HEK293 (cell line): ENCODE measurements around the gene ASB8.

Experiments used
- AEBP2 ChIP-seq: fragments of 450-650 bp; formaldehyde crosslinking; IDR thresholded peaks from 2 replicates; pipeline ENCODE4 v1.5.1; 2016; ENCODE audit warnings: missing biosample characterization, missing genetic modification characterization, borderline replicate concordance
- BCL11A ChIP-seq: fragments of 450-650 bp; formaldehyde crosslinking; IDR thresholded peaks from 2 replicates; pipeline ENCODE4 v1.5.1; 2016; ENCODE audit warnings: low read depth, missing biosample characterization, missing genetic modification characterization
- BCL11B ChIP-seq: fragments of 450-650 bp; formaldehyde crosslinking; IDR thresholded peaks from 2 replicates; pipeline ENCODE4 v1.5.1; 2016; ENCODE audit warnings: low read depth, missing biosample characterization, missing genetic modification characterization
- GLIS1 ChIP-seq: fragments of 450-650 bp; formaldehyde crosslinking; IDR thresholded peaks from 2 replicates; pipeline ENCODE4 v1.5.1; 2016; ENCODE audit warnings: missing biosample characterization, missing genetic modification characterization
- GLIS2 ChIP-seq: fragments of 450-650 bp; formaldehyde crosslinking; IDR thresholded peaks from 2 replicates; pipeline ENCODE4 v1.5.1; 2016; ENCODE audit warnings: missing biosample characterization, missing genetic modification characterization
- HIC1 ChIP-seq: fragments of 450-650 bp; formaldehyde crosslinking; IDR thresholded peaks from 2 replicates; pipeline ENCODE4 v1.5.1; 2016; ENCODE audit warnings: missing biosample characterization, missing genetic modification characterization
- KLF10 ChIP-seq: fragments of 450-650 bp; IDR thresholded peaks from 2 replicates; pipeline ENCODE4 v1.5.1; 2018; ENCODE audit warnings: missing biosample characterization, mild to moderate bottlenecking, missing genetic modification characterization
- PBX3 ChIP-seq: sonication (generic); formaldehyde crosslinking; IDR thresholded peaks from 2 replicates; pipeline ENCODE4 v1.8.1; 2022; ENCODE audit warnings: mild to moderate bottlenecking, moderate library complexity, missing genetic modification reagents
- PRDM4 ChIP-seq: fragments of 450-650 bp; formaldehyde crosslinking; IDR thresholded peaks from 2 replicates; pipeline ENCODE4 v1.5.1; 2017; ENCODE audit warnings: missing biosample characterization, missing genetic modification characterization
- RBAK ChIP-seq: fragments of 450-650 bp; formaldehyde crosslinking; IDR thresholded peaks from 2 replicates; pipeline ENCODE4 v1.5.1; 2016; ENCODE audit warnings: missing biosample characterization, missing genetic modification characterization
- REPIN1 ChIP-seq: fragments of 450-650 bp; formaldehyde crosslinking; IDR thresholded peaks from 2 replicates; pipeline ENCODE4 v1.5.1; 2017; ENCODE audit warnings: missing biosample characterization, missing genetic modification characterization, low read depth
- REST ChIP-seq: fragments of 450-650 bp; formaldehyde crosslinking; IDR thresholded peaks from 2 replicates; pipeline ENCODE4 v1.5.1; 2016; ENCODE audit warnings: missing biosample characterization, missing genetic modification characterization
- SALL2 ChIP-seq: fragments of 450-650 bp; formaldehyde crosslinking; IDR thresholded peaks from 2 replicates; pipeline ENCODE4 v1.5.0; 2017; ENCODE audit warnings: missing biosample characterization, mild to moderate bottlenecking, missing genetic modification characterization, borderline replicate concordance
- ZFP69B ChIP-seq: fragments of 450-650 bp; formaldehyde crosslinking; IDR thresholded peaks from 2 replicates; pipeline ENCODE4 v1.5.1; 2016; ENCODE audit warnings: missing biosample characterization, missing genetic modification characterization
- ZNF140 ChIP-seq: fragments of 450-650 bp; formaldehyde crosslinking; IDR thresholded peaks from 2 replicates; pipeline ENCODE4 v1.5.1; 2016; ENCODE audit warnings: missing biosample characterization, missing genetic modification characterization
- ZNF169 ChIP-seq: fragments of 450-650 bp; formaldehyde crosslinking; IDR thresholded peaks from 2 replicates; pipeline ENCODE4 v1.5.1; 2016; ENCODE audit warnings: missing biosample characterization, missing genetic modification characterization
- ZNF184 ChIP-seq: fragments of 450-650 bp; IDR thresholded peaks from 2 replicates; pipeline ENCODE4 v1.5.1; 2018; ENCODE audit warnings: missing biosample characterization, mild to moderate bottlenecking, missing genetic modification characterization
- ZNF239 ChIP-seq: fragments of 450-650 bp; formaldehyde crosslinking; IDR thresholded peaks from 2 replicates; pipeline ENCODE4 v1.5.1; 2016; ENCODE audit warnings: missing biosample characterization, missing genetic modification characterization
- ZNF302 ChIP-seq: fragments of 450-650 bp; formaldehyde crosslinking; IDR thresholded peaks from 2 replicates; pipeline ENCODE4 v1.5.1; 2016; ENCODE audit warnings: missing biosample characterization, missing genetic modification characterization, low read depth
- ZNF335 ChIP-seq: fragments of 450-650 bp; formaldehyde crosslinking; conservative IDR thresholded peaks from 2 replicates; pipeline ENCODE4 v1.5.1; 2016; ENCODE audit warnings: missing biosample characterization, missing genetic modification characterization
- ZNF362 ChIP-seq: fragments of 450-650 bp; formaldehyde crosslinking; IDR thresholded peaks from 2 replicates; pipeline ENCODE4 v1.5.1; 2016; ENCODE audit warnings: missing biosample characterization, missing genetic modification characterization
- ZNF366 ChIP-seq: fragments of 450-650 bp; formaldehyde crosslinking; conservative IDR thresholded peaks from 2 replicates; pipeline ENCODE4 v1.5.1; 2016; ENCODE audit warnings: missing biosample characterization, missing genetic modification characterization
- ZNF394 ChIP-seq: fragments of 450-650 bp; formaldehyde crosslinking; IDR thresholded peaks from 2 replicates; pipeline ENCODE4 v1.5.1; 2016; ENCODE audit warnings: missing biosample characterization, missing genetic modification characterization, mild to moderate bottlenecking, moderate library complexity, borderline replicate concordance
- ZNF514 ChIP-seq: fragments of 450-650 bp; formaldehyde crosslinking; IDR thresholded peaks from 2 replicates; pipeline ENCODE4 v1.5.1; 2016; ENCODE audit warnings: missing biosample characterization, missing genetic modification characterization
- ZNF529 ChIP-seq: fragments of 450-650 bp; formaldehyde crosslinking; IDR thresholded peaks from 2 replicates; pipeline ENCODE4 v1.5.1; 2017; ENCODE audit warnings: missing genetic modification characterization, missing biosample characterization; ENCODE audit not compliant: insufficient replicate concordance
- ZNF558 ChIP-seq: fragments of 450-650 bp; formaldehyde crosslinking; IDR thresholded peaks from 2 replicates; pipeline ENCODE4 v1.5.1; 2016; ENCODE audit warnings: missing biosample characterization, missing genetic modification characterization
- ZNF670 ChIP-seq: fragments of 450-650 bp; formaldehyde crosslinking; IDR thresholded peaks from 2 replicates; pipeline ENCODE4 v1.5.1; 2016; ENCODE audit warnings: missing biosample characterization, missing genetic modification characterization, low read depth
- ZSCAN16 ChIP-seq: fragments of 450-650 bp; formaldehyde crosslinking; IDR thresholded peaks from 2 replicates; pipeline ENCODE4 v1.5.1; 2016; ENCODE audit warnings: missing biosample characterization, missing genetic modification characterization

Gene ASB8

GRCh38 chr12:48119078-48119833 lies 38.1 kb downstream of the ASB8 start, which contains the start of gene PFKM (continued):
- no peak for TF ChIP-seq PRDM4 (tag by site-specific recombination)
- no peak for TF ChIP-seq ZNF514 (tag by site-specific recombination)
- no peak for TF ChIP-seq AEBP2 (tag by site-specific recombination)
- TF ChIP-seq KLF10 = peak; percentile 39
- TF ChIP-seq ZNF366 = peak; percentile 94
- TF ChIP-seq ZNF239 (tag by site-specific recombination) = no peak
- no peak for TF ChIP-seq BCL11B
- TF ChIP-seq PBX3 (CRISPR knock-in tag) = no peak
- no peak for TF ChIP-seq RBAK
- peak; percentile 61; the same call in 1 of the 2 replicates for TF ChIP-seq ZFP69B (tag by site-specific recombination)
- TF ChIP-seq ZNF335 (tag by site-specific recombination) = peak; percentile 80
- TF ChIP-seq ZSCAN16 = no peak
- TF ChIP-seq BCL11A (tag by site-specific recombination) = no peak
- TF ChIP-seq GLIS1 = no peak; the same call in 1 of the 2 replicates
- no peak for TF ChIP-seq ZNF184 (tag by site-specific recombination)
- TF ChIP-seq ZNF558 (tag by site-specific recombination) = no peak
- no peak for TF ChIP-seq REST (tag by site-specific recombination)
- no peak for TF ChIP-seq HIC1
- no peak for TF ChIP-seq GLIS2 (tag by site-specific recombination)
- TF ChIP-seq ZNF362 (tag by site-specific recombination) = no peak
- no peak for TF ChIP-seq ZNF169 (tag by site-specific recombination)
- TF ChIP-seq ZNF394 (tag by site-specific recombination) = no peak; the same call in 1 of the 2 replicates
- no peak for TF ChIP-seq ZNF302 (tag by site-specific recombination)
- TF ChIP-seq ZNF670 = no peak
- TF ChIP-seq REPIN1 (tag by site-specific recombination) = no peak; the same call in 1 of the 2 replicates
- no peak for TF ChIP-seq ZNF529 (tag by site-specific recombination)
- no peak for TF ChIP-seq SALL2 (tag by site-specific recombination)
- no peak for TF ChIP-seq ZNF140 (tag by site-specific recombination)
